GM21619 (cell line): ENCODE measurements around the gene NPC1.

Experiments used
- ATAC-seq: cut with Tn5 transposase; IDR thresholded peaks from one replicate; pipeline ENCODE4 v1.9.1; 2021; ENCODE audit not compliant: unreplicated experiment

NPC1 gene

DNA sequence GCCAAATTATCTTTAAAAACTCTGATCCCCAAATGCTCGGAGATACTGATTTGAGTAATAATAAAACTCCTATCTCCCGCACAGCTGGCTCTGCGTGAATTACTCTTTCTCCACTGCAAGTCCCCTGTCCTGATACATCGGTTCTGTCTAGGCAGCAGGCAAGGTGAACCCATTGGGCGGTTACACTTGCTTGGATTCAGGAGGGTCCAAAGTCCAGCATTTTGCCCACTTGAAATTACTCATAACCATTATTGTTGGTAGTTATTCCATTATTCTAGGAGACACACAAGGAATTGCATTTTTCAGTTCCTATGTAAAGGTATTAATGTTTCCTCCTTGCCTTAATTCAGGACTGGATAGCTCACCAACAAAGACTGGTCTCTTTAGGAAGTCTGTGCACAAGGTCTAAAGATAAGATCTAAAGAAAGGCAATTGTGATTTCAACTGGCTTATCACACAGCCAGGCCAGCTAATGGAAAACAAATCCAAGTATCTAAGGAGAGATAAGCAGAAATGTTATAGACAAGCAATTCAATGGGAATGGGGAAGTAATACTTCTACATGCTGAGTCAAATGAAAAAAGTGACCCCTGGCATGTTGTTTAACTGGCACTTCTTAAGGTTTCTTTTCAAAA is 23.2 kb upstream of the NPC1 start:
- ATAC-seq, result no peak

DNA sequence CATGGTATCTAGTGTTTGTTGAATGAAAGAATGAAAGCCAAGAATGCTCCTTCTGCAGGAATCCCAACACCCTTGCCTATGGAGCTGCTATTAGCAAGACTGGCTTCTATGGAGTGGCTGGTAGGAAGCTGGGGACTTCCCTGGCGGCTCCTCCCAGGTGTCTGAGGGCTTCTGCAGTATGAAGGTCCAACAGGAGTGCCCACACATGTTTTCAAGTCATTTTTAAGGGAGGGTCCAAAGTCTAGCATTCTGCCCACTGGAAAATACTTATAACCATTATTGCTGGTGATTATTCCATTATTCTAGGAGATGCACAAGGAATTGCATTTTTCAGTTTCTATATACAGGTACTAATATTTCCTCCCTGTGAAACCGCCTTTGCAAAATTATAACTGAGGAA is 21.9 kb upstream of the NPC1 start:
- ATAC-seq, result no peak

DNA sequence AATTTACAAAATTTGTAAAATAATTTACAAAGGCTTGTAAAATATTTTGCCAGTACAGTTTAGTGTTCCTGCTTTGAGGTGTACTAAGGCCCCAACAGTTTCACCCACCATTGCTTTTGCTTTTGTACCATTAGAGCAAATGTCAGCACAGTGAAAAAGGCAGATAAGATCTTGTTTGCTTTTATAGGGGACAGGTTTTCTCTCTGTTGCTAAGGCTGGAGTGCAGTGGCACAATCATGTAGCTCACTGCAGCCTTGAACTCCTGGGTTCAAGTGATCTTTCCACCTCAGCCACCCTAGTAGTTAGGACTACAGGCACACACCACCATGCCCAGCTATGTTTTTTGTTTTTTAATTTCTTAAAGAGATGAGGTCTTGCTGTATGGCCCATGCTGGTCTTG is 19.6 kb upstream of the NPC1 start:
- ATAC-seq, result no peak

DNA sequence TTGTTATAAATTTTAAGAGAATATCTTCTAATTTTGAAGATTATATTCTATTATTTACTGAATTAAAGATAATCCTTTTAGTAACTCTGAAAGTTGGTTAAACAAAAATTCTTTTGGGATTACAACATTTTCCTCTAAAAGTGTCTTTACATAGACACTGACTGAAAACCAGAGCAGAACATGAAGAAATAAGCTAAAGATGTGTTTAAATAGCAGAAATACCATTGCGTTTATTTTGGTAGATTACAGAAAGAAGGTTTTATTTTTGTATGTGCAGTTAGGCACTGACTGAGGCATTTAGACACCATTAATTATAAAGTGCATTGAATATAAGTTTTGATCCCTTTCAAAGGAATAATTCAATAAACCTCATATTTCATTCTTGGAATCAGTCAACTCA is 13.5 kb upstream of the NPC1 start:
- no peak for ATAC-seq

DNA sequence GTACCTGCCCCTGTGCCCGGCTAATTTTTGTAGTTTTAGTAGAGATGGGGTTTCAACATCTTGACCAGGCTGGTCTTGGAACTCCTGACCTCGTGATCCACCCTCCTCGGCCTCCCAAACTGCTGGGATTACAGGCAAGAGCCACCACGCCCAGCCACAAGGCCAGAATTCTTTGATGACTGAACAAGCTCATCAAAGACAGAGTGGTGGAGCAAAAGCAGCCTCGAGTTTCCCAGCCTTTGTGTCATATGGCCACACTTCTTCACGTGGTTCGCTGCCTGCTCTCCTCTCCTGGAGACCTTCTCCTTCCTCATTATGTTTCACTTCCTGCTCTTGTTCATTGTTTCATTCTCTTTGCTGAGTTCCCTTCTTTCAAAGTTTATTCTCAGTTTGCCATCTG is 9.9 kb upstream of the NPC1 start:
- no peak for ATAC-seq

DNA sequence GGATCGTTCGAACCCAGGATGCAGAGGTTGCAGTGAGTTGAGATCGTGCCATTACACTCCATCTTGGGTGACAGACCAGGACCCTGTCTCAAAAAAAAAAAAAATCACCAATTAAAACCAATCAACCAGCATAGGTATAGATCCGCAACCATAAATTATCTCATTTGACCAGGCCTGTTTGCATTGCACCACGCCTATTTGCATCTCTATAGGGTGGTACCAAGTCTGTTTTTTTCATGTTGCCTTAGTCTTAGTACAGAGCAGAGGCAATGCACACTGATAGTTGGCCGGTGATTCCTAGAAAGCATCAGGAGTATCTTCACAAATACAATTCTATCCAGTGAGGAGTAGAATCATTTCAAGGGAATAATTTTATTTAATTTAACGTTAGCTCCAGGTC is 9.3 kb upstream of the NPC1 start:
- ATAC-seq, result no peak

DNA sequence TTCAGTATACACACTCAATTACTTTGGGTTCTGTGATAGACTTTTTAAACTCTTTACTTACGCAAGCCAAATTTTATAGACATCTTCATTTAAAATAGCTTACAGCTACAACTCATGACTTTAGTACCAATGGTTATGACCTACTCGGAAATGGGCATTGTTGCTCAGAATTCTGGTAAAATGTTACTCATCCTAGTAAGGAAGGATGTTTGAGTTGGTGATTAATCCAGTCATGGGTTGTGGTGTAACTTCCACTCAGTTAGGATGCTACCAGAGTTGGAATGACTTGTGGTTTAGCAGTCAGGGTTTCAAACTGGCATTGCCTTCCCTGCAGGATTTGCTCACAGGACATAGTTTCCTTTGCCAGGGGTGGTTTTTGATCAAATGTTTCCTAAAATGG is 7.4 kb upstream of the NPC1 start:
- ATAC-seq, result no peak

DNA sequence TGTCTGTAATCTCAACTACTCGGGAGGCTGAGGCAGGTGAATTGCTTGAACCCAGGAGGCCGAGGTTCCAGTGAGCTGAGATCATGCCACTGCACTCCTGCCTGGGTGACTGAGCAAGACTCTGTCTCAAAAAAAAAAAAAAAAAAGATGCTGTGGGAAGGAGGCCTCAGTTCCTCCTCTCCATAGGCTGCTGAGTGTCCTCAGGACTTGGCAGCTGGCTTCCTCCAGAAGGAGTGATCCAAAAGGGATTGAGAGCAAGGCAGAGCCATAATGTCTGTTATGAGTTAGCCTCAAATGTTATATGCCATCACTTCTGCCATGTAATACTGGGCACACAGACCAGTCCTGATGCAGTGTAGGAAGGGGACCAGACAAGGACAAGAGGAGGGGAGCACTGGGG is 6.6 kb upstream of the NPC1 start:
- no peak for ATAC-seq

DNA sequence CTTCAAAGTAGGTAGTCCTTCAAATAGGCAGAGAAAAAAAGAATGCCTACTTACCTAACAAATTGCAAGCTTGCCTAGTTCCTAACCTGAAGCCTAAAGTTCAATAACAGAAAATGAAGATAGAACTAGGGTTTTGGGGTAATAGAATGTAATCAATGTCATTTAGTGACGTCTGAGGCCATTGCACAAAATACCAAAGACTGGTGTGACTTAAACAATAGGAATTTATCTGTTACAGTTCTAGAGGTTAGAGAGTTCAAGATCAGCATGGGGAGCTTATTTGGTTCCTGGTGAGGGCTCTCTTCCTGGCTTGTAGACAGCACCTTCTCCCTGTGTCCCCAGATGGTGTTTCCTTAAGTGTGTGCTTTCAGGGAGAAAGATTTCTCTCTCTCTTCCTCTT is 4.7 kb upstream of the NPC1 start:
- no peak for ATAC-seq

DNA sequence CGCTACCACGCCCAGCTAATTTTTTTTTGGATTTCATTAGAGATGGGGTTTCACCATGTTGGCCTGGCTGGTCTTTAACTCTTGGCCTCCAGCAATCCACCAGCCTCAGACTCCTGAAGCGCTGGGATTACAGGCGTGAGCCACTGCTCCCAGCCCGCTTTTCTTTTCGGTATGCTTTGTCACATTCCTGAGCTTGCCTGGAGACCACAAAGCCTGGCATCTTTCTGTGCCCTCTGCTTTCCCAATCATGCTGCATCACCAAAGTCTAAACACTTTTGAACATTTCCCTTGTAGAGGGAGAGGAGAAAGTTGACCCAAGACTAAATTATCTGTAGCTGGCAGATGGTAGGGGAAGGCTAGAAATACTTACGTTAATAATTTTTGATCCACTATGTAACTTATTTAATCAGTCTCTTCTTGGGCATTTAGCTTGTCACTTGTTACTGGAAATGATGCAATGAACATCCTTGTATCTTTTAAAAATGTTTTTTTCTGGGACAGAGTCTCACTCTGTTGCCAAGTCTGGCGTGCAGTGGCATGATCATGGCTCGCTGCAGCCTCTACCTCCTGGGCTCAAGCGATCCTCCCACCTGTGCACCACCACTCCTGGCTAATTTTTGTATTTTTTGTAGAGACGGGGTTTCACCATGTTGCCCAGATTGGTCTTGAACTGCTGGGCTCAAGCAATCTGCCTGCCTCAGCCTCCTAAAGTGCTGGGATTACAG is 2.7 kb upstream of the NPC1 start:
- ATAC-seq, result no peak

DNA sequence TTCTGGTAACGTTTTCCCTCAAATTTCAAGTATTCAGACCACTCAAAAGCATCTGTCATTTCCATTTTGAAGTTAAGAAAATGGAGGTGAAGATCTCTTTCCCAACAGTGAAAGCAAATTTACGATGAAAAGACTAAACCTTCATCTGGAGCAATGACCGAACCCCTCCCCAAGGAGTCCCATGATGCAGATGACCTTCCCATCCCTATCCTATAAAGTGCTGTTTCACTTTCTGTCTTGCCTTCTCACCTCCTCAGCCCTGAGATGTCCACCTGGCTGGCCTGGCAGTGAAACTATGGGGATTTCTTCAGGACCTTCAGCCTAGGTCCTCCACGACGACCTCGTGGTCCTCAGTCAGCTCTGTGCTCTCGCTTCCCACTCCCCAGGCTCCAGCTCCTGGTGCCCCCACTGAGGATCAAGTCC is 925 bp upstream of the NPC1 start:
- no peak for ATAC-seq

DNA sequence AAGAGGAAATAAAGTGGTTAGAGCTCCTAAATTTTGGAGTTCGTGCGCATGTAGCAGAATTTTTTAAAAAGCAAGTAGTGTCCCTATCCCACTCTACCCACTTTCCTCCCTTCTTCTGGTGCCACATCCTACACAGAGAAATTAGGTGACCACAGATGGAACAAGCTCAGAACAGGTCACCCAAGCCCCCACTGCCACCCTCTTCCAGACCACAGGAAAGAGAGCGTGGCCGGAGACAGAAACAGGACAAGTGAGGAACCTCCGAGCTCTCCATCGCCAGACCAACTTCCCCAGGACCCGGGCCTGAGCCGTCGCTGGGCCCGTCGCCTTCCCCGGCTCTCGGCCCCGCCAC is 433 bp downstream of the NPC1 start:
- ATAC-seq, result no peak

DNA sequence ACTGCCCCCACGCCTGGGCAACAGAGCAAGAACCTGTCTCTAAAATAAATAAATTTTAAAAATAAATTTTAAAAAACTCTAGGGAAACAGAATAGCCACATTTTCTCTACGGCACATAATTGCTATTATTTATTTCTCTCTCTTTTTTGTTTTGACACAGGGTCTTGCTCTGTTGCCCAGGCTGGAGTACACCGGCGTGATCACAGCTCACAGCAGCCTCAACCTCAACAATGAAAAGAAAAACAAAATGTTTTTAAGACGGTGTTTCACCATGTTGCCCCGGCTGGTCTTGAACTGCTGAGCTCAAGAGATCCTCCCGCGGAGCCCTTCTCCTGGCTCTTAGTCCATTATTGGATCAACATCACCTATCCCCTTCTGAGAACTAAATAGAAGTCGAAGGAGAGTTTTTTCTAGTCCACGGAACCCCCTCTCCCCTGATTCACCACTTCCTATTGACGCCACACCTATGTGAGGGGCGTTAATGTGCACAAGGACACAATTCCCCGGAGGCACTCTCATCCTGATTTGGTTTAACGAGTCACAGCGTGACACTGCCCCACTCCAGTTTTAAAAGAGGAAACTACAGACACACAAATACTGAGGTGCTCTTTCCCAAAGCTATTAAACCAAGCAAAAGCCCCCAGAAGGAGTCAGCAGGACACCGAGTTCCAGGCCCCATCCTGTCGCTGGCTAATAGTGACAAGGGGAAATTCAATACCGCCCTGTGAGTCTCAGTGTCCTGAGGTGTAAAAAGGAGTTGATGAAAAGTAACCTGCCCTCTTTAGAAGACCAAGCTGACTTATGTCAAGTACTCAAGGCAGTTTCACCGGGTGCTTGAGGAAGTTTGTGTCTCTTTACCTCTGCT is 1.1 kb downstream of the NPC1 start:
- ATAC-seq, result no peak

DNA sequence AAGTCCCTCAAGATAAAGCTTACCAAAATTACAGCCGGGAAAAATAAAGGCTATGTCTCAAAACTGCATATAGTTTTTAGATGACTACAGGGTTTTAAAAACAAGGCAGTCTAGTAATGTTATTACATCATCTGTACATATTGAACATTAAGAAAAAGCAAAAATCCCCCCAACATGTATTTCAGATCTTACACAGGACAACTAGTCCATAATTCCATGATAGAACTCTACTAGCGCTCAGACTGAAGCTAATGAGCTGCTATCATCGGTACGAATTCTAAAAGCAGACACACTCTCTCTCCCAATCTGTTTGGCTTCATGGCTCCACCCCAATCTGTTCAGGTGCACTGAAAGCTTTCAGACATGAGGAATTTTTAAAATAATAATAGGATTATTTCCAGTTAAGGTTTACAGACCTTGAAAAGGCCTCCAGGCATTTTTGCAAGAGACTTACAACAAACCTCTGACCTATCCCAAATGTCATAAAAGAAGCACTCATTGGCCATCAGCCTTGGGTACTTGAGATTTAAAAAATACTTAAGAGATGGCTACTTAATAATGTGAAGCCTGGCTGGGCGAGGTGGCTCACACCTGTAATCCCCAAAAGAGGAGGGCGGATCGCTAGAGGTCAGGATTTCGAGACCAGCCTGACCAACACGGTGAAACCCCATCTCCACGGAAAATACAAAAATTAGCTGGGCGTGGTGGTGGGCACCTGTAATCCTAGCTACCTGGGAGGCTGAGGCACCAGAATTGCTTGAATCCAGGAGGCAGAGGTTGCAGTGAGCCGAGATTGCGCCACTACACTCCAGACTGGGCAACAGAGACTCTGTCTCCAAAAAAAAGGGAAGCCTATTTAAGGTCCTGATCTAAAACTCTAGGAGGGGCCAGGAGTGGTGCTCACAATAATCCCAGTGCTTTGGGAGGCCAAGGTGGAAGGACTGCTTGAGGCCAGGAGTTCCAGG is 2.0 kb downstream of the NPC1 start:
- no peak for ATAC-seq

DNA sequence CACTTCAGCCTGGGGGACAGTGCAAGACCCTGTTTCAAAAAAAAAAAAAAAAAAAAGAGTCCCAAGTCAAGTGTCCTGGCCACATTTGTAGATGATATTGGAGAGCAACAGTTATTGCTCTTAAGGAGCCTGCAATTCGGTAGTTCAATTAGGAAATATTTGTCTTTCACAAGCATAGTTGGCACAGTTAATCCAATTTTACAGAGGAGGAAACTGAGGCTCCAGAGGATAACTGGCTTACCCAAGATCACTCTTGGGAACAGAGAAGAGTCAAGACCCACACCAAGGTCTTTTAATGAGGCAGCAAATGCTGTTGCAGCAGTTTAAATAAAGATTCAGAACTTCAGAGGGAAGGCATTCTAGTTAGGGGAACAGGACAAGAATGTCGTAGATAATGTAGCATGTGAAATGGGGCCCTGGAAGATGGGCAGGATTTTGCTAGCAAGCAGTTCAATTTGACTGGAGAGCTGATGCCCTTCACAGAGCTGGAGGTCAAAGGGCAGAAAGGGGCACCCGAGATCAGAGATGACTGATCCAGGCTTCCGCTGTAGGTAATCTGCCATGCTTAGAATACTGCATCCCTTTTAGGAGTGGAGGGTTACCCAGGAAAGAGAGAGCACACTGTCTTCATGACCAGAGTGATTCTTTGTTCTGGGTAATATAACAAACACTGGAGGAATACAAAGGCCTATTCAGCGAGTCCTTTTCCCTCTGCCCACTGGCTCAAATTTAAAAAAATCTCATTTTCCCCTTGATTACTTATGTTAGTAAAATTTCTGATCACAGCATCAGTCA is 3.0 kb downstream of the NPC1 start:
- ATAC-seq, result no peak

DNA sequence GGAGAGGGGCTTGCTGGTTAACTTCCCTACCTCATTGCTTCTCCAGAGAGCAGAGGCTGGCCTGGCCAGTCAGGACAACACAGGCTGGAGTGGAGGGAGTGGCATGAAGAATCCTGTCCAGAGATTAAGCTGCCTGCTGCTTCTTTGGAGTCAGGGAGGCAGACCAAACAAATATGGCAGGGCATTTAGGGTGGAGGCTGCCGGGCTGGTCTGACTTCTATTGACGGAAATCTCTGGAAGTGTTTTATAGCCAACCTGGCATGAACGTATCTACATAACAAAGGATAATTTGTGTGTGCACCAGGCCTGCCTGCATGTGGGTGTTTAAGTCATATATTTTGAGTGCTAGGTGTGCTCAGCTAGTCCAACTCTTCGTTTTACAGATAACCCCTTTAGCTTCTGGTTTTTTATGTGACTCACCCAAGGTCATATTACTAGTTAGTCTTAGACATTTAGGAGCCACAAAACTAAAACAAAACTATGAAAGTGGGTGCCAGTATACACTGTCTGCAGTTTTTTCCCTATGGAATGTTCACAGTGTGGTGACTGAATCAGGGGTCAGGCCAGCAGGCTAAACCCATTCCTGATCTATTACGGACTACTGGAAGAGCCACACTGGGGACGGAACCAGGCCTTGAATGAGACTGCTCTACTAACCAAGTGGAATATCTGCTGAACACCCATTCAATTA is 5.5 kb downstream of the NPC1 start:
- ATAC-seq, result no peak

DNA sequence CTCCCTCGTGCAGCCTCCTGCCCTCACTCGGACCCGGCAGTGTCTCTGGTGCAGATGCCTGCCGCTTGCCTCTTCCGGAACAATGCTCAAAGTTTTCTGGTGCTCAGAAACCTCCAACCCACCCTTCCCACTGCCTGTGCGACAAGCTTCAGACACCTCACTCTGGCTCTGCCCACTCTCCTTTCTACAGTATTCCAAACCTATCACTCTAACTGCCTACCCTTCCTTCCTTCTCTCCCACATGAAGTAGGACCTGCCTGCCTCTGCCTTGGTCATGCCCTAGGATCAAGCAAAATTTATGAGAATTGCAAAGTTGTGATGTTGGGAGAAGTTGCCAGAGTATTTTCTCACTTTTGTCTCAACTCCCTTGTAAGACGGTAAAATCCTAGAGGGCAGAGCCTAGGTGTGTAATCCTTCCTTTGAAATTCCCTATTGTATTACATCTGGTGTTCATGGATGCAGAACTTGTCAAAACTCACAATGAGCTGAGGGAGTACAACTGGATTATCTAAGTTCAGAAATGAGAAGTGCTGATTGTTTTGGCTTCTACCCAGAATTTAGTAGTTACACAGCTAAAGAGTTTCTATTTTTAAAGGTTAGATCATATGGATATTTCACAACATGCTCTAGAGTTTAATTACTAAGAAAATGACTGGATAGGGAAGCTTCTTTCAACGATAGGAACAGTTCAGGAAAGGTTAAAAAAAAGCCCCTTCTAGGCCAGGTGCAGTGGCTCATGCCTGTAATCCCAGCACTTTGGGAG is 7.2 kb downstream of the NPC1 start:
- ATAC-seq, result no peak

DNA sequence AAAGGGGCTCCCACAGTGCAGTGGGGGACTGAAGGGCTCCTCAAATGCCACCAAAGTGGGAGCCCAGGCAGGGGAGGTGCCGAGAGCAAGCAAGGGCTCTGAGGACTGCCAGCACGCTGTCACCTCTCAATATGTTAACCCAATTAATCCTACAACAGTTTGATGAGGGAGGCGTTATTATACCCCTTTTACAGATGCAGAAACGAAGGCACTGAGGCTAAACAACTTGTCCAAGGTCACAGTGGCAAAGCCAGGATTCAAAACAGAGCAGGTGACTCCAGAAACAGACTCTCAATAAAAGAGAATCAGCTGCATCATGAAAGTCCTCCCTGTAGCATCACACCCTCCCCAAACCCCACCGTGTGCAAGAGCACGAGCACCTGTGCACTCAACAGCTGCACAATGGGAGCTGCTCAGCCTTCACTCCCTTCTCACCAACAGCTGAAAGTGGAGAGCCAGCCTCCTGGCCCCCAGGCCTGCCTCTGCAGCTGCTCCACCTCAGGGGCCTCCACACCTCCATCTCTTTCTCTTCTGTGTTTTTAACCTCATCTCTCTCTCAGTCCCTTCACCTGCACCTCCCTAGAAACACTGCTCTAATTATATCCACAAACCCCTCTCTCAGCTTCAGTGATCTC is 8.1 kb downstream of the NPC1 start:
- no peak for ATAC-seq
